Midbrain (tissue), 1 donor: ENCODE results near the gene DAPK2.

Source experiments
- DNase-seq: peaks from one replicate; lab custom pipeline; 2025; lab: John Stamatoyannopoulos, UW

Gene DAPK2

GRCh38 chr15:63870487-63871209 lies 175.6 kb downstream of the DAPK2 start:
- no peak for DNase-seq

GRCh38 chr15:63870043-63870394 lies 176.3 kb downstream of the DAPK2 start:
- DNase-seq, result no peak

GRCh38 chr15:63869371-63870042 lies 176.8 kb downstream of the DAPK2 start:
- DNase-seq, result no peak

- no peak for DNase-seq
These were observed 182.1 kb downstream of the DAPK2 start for GRCh38 chr15:63864186-63864585.

GRCh38 chr15:63861946-63862517 lies 184.3 kb downstream of the DAPK2 start:
- no peak for DNase-seq

GRCh38 chr15:63860555-63860954 lies 185.7 kb downstream of the DAPK2 start:
- no peak for DNase-seq

- DNase-seq, result no peak
These were observed 186.1 kb downstream of the DAPK2 start for GRCh38 chr15:63860155-63860554.

GRCh38 chr15:63858881-63859280 lies 187.4 kb downstream of the DAPK2 start:
- no peak for DNase-seq

- DNase-seq, result no peak
These were observed 187.8 kb downstream of the DAPK2 start for GRCh38 chr15:63858448-63858847.

GRCh38 chr15:63857461-63857856 lies 188.8 kb downstream of the DAPK2 start:
- DNase-seq, result no peak
